GM12878 (cell line): ENCODE measurements around the gene THAP4. TPM values are rescaled to one million over a fixed set of nuclear protein-coding genes. Genes with fewer than 3 reads are reported as not detected.

Source experiments
- ATAC-seq: fragments of 200-7000 bp; cut with Tn5 transposase; 3 replicates; pipeline ENCODE4 v1.9.1; 2020; ENCODE audit warnings: mild to moderate bottlenecking, moderate library complexity
- BruUV-seq: library from RNA; stranded (reverse); fragments of 400-500 nt; replicated peaks from 2 replicates; lab custom pipeline; 2021; lab: Mats Ljungman, UMichigan
- CTCF ChIA-PET: fragments of 300-600 bp; sonication (Branson Sonifier 250); formaldehyde crosslinking; extraction: SDS; loops from one replicate; lab custom pipeline; 2021; ENCODE audit warnings: inconsistent platforms; lab: Yijun Ruan, JAX
- POLR2A ChIA-PET: fragments of 350-600 bp; formaldehyde crosslinking; extraction: SDS; loops from one replicate; lab custom pipeline; 2021; ENCODE audit warnings: inconsistent platforms; lab: Charles Lee
- RAD21 ChIA-PET: fragments of 300-600 bp; sonication (Branson Sonifier 250); formaldehyde crosslinking; loops from one replicate; lab custom pipeline; 2023; ENCODE audit warnings: antibody characterized with exemption; ENCODE audit not compliant: unreplicated experiment; lab: Charles Lee
- SMC1A ChIA-PET: fragments of 300-600 bp; sonication (Branson Sonifier 250); formaldehyde crosslinking; loops from one replicate; lab custom pipeline; 2023; ENCODE audit not compliant: unreplicated experiment, uncharacterized antibody; lab: Charles Lee
- DNase-seq: peaks from one replicate; pipeline ENCODE4 v3.0.0-alpha.2; 2011; ENCODE audit warnings: low read depth, low spot score
- FAIRE-seq: peaks from 3 replicates; lab custom pipeline; 2011; peaks lifted over from hg19 to GRCh38; lab: Jason Lieb, UNC
- H2AFZ ChIP-seq: 2 replicates; pipeline ENCODE4 v1.6.0; 2011; ENCODE audit warnings: low read depth, low read length, control low read depth; ENCODE audit not compliant: control insufficient read depth
- H3K27ac ChIP-seq: 2 replicates; pipeline ENCODE4 v1.5.1; 2011; ENCODE audit warnings: control low read depth; ENCODE audit not compliant: control insufficient read depth, insufficient read depth
- H3K27me3 ChIP-seq, 2 experiments: replicated peaks in 1 of 2; 2 replicates each; pipeline versions ENCODE4 v1.6.0 to v1.6.1; 2011; ENCODE audit warnings: low read length in 1 of 2; ENCODE audit not compliant: control insufficient read depth in 2 of 2, insufficient read depth in 2 of 2
- H3K36me3 ChIP-seq, 2 experiments: 2 replicates each; pipeline ENCODE4 v1.5.1; 2011; ENCODE audit warnings: low read length in 1 of 2; ENCODE audit not compliant: control insufficient read depth in 2 of 2, insufficient read depth in 2 of 2
- H3K4me1 ChIP-seq: 2 replicates; pipeline ENCODE4 v1.6.1; 2011; ENCODE audit warnings: mild to moderate bottlenecking, low read length, moderate library complexity, mixed read lengths; ENCODE audit not compliant: control insufficient read depth, insufficient read depth
- H3K4me2 ChIP-seq: 2 replicates; pipeline ENCODE4 v1.6.0; 2011; ENCODE audit warnings: control low read depth; ENCODE audit not compliant: control insufficient read depth, insufficient read depth
- H3K4me3 ChIP-seq: fragments of 200-600 bp; sonication (generic); 2 replicates; pipeline ENCODE4 v1.5.1; 2016
- H3K79me2 ChIP-seq: 2 replicates; pipeline ENCODE4 v1.6.0; 2011; ENCODE audit warnings: low read length; ENCODE audit not compliant: control insufficient read depth, insufficient read depth
- H3K9ac ChIP-seq: 2 replicates; pipeline ENCODE4 v1.8.0; 2011; ENCODE audit warnings: low read length, control low read depth, mixed read lengths; ENCODE audit not compliant: control insufficient read depth, insufficient read depth
- H3K9me3 ChIP-seq: replicated peaks from 3 replicates; pipeline ENCODE4 v1.5.1; 2011; ENCODE audit warnings: mild to moderate bottlenecking, low read length; ENCODE audit not compliant: control insufficient read depth, insufficient read depth
- H4K20me1 ChIP-seq: 2 replicates; pipeline ENCODE4 v1.6.0; 2011; ENCODE audit not compliant: control insufficient read depth, insufficient read depth
- ATF7 ChIP-seq: fragments of 450-650 bp; IDR thresholded peaks from 2 replicates; pipeline ENCODE4 v1.6.1; 2016; ENCODE audit warnings: low read depth, mild to moderate bottlenecking
- BMI1 ChIP-seq: fragments of 450-650 bp; IDR thresholded peaks from 2 replicates; pipeline ENCODE4 v1.6.1; 2016; ENCODE audit warnings: mild to moderate bottlenecking, moderate library complexity, borderline replicate concordance
- BRCA1 ChIP-seq: IDR thresholded peaks from 2 replicates; pipeline ENCODE4 v1.6.1; 2011; ENCODE audit warnings: low read depth, low read length, improper control_type of control experiment
- EGR1 ChIP-seq, 2 experiments: IDR thresholded peaks; 1 replicate in 1 of 2; 2 replicates in 1 of 2; pipeline ENCODE4 v1.6.1; 2011 to 2012; ENCODE audit warnings: low read depth in 2 of 2, low read length in 2 of 2, borderline replicate concordance in 1 of 2, mild to moderate bottlenecking in 1 of 2, moderate library complexity in 1 of 2
- LARP7 ChIP-seq: fragments of 450-650 bp; IDR thresholded peaks from 2 replicates; pipeline ENCODE4 v1.6.1; 2017; ENCODE audit warnings: mild to moderate bottlenecking
- RBBP5 ChIP-seq: fragments of 200-600 bp; sonication (generic); conservative IDR thresholded peaks from 2 replicates; pipeline ENCODE4 v1.6.1; 2016
- SIN3A ChIP-seq: IDR thresholded peaks from 2 replicates; pipeline ENCODE4 v1.6.1; 2012; ENCODE audit warnings: low read depth, low read length, improper control_type of control experiment
- YBX1 ChIP-seq: fragments of 450-650 bp; IDR thresholded peaks from 2 replicates; pipeline ENCODE4 v1.6.1; 2016; ENCODE audit warnings: antibody characterized with exemption
- WGBS: methylation state at CpG from one replicate; pipeline ENCODE4 v1.1.6; 2016; ENCODE audit warnings: low lambda C conversion rate; ENCODE audit not compliant: insufficient replicate concordance, insufficient coverage; ENCODE audit errors: missing lambda C conversion rate; 5-methylcytosine and 5-hydroxymethylcytosine counted together
- in situ Hi-C: fragments of 300-500 bp; cut with MboI; formaldehyde crosslinking; loops from 9 replicates; pipeline ENCODE4 v1.14.3; 2018; ENCODE audit warnings: mixed read lengths
- intact Hi-C: fragments of 100-400 bp; cut with micrococcal nuclease; formaldehyde crosslinking; loops from one replicate; pipeline ENCODE4 v1.14.2; 2022; ENCODE audit not compliant: unreplicated experiment
- polyA plus RNA-seq, 11 experiments: library from polyadenylated mRNA; depleted of rRNA in 4 of 11; unstranded in 6 of 11; stranded (reverse) in 5 of 11; fragments of >200 nt; fragmentation: Nextera tagmentation in 4 of 11; fragmentation: Illumina TruSeq in 1 of 11; extraction: Ambion mirVana in 4 of 11; extraction: Trizol in 1 of 11; gene quantifications; 1 replicate in 1 of 11; 2 replicates in 10 of 11; pipeline versions ENCODE4 v1.2.1 to v1.2.3, GENCODE V29; 2011 to 2016; ENCODE audit warnings: inconsistent platforms in 2 of 11, missing spikeins in 2 of 11, low read depth in 1 of 11
- total RNA-seq, 4 experiments: library from RNA; depleted of rRNA in 3 of 4; stranded (reverse); fragments of >200 nt in 3 of 4; fragmentation: Illumina TruSeq in 1 of 4; extraction: Trizol in 1 of 4; gene quantifications; 2 replicates each; pipeline versions ENCODE4 v1.2.1 to v1.2.3, GENCODE V29; 2013 to 2021

Gene THAP4
- total and polyA plus RNA-seq, 10 of the 15 experiments (the other 5 are each of a cell fraction or from before 2014, with no cell fraction given), result 12.9 to 67.7 (median 44.5) TPM

GRCh38 chr2:241652142-241652541 is 15.2 kb upstream of the THAP4 start:
- Histone ChIP-seq H3K27me3 (no peaks in the 10 kb centered on the region), H3K4me1 (no peaks in the 10 kb centered on the region), H3K9me3 (no peaks in the 10 kb centered on the region), H3K27ac (no peak overlapping the region), H3K36me3 (peaks cover 9 to 33% of the 10 kb centered on the region in 2 experiments), H3K9ac (no peak overlapping the region), H4K20me1 (no peaks in the 10 kb centered on the region; the same call in 1 of the 2 replicates), H3K4me3 (no peak overlapping the region), H3K79me2 (peaks cover 3% of the 10 kb centered on the region), H2AFZ (no peak overlapping the region), H3K4me2 (no peak overlapping the region)
- intact Hi-C loops (no loop called here), in situ Hi-C loops (loop anchor here (10.0 kb wide), 1 partner anchor 797 kb away; no protein-coding TSS in a partner anchor)
- DNase-seq (no peak), ATAC-seq (no peak), FAIRE-seq (no peak)
- TF ChIP-seq LARP7, result no peak
- TF ChIP-seq BMI1, result no peak
- no peak for TF ChIP-seq RBBP5
- no peak for TF ChIP-seq SIN3A
- ChIA-PET POLR2A (interaction anchor here (0.6 kb wide), 1 partner anchor 41 kb away, joined by 4 read pairs; no protein-coding TSS in a partner anchor), SMC1A (no interaction called here), RAD21 (no interaction called here), CTCF (no interaction called here)
- WGBS, result 97% methylated on average over 9 of the region's 9 CpGs
- BruUV-seq, result no TSS peak

GRCh38 chr2:241649927-241650326 is 13.0 kb upstream of the THAP4 start:
- no peak for ATAC-seq
- FAIRE-seq, result no peak
- TF ChIP-seq EGR1 (IDR thresholded peaks at IDR 0.05; ENCODE audit: borderline replicate concordance in 1 of 2, low read depth in 2 of 2, low read length in 2 of 2), result no peak
- no peak for TF ChIP-seq BRCA1
- TF ChIP-seq SIN3A, result no peak
- TF ChIP-seq ATF7, result no peak
- no peak for TF ChIP-seq YBX1
- Histone ChIP-seq H3K9ac (no peak overlapping the region), H3K9me3 (no peaks in the 10 kb centered on the region), H3K27me3 (no peaks in the 10 kb centered on the region), H3K27ac (no peak overlapping the region), H3K4me1 (no peaks in the 10 kb centered on the region), H4K20me1 (no peaks in the 10 kb centered on the region; the same call in 1 of the 2 replicates), H3K79me2 (peaks cover 9% of the 10 kb centered on the region), H3K36me3 (peaks cover 7 to 18% of the 10 kb centered on the region in 2 experiments), H3K4me3 (no peak overlapping the region), H3K4me2 (no peak overlapping the region), H2AFZ (no peak overlapping the region)
- BruUV-seq, result no TSS peak
- intact Hi-C loops, result no loop called here
- 88% methylated on average over 6 of the region's 6 CpGs for WGBS
- SMC1A ChIA-PET, result interaction anchor here (0.6 kb wide), 1 partner anchor 48 kb away, joined by 3 read pairs; no protein-coding TSS in a partner anchor
- RAD21 ChIA-PET, result no interaction called here
- in situ Hi-C loops, result loop anchor here (10.0 kb wide), 1 partner anchor 795 kb away; no protein-coding TSS in a partner anchor
- DNase-seq, result no peak
- CTCF ChIA-PET, result interaction anchor here (0.6 kb wide), 1 partner anchor 542 kb away, joined by 3 read pairs; no protein-coding TSS in a partner anchor
- POLR2A ChIA-PET, result no interaction called here
